ENCODE measurements around the gene KRTAP12-4.

- TF ChIP-seq CTCF (IDR thresholded peaks at IDR 0.05) (no peak), POLR2A (IDR thresholded peaks at IDR 0.05) (no peak), POLR2AphosphoS5 (IDR thresholded peaks at IDR 0.05) (no peak)
Observed at GRCh38 chr21:44694776-44695175, 40.3 kb upstream of the KRTAP12-4 start.
